B cell (primary cell): Measurements from ENCODE around the gene SENP5. TPM values are rescaled to one million over a fixed set of nuclear protein-coding genes. Genes with fewer than 3 reads are reported as not detected.

ENCODE experiments used
- ATAC-seq: fragments of 200-7000 bp; cut with Tn5 transposase; one replicate; pipeline ENCODE4 v1.10.0; 2021; ENCODE audit warnings: low read depth, mild to moderate bottlenecking, moderate number of reproducible peaks, moderate library complexity
- CTCF ChIA-PET: fragments of 350-600 bp; sonication (Branson Sonifier 250); formaldehyde crosslinking; loops from one replicate; lab custom pipeline; 2021; ENCODE audit warnings: antibody characterized with exemption, inconsistent platforms; lab: Charles Lee
- POLR2A ChIA-PET: fragments of 350-600 bp; sonication (Branson Sonifier 250); formaldehyde crosslinking; loops from one replicate; lab custom pipeline; 2021; ENCODE audit warnings: antibody characterized with exemption; lab: Charles Lee
- DNase-seq: peaks from one replicate; pipeline ENCODE4 v3.0.0; 2013
- H2AFZ ChIP-seq: 2 replicates; pipeline ENCODE4 v1.6.1; 2012; ENCODE audit warnings: mild to moderate bottlenecking, low read depth, low read length; ENCODE audit not compliant: insufficient read depth, poor library complexity, severe bottlenecking
- H3K27ac ChIP-seq, 2 donors: 1 replicate in 1 of 2; 2 replicates in 1 of 2; pipeline ENCODE4 v1.5.1; 2012 to 2013; ENCODE audit warnings: low read length in 2 of 2, mild to moderate bottlenecking in 2 of 2, moderate library complexity in 1 of 2
- H3K27me3 ChIP-seq, 4 experiments: fragments of 200-600 bp in 1 of 4; sonication (generic) in 1 of 4; replicated peaks in 1 of 4; 1 replicate in 2 of 4; 2 replicates in 2 of 4; pipeline versions ENCODE4 v1.6.1 to v1.7.0; 2013 to 2016; ENCODE audit warnings: low read length in 3 of 4, mild to moderate bottlenecking in 2 of 4, mixed read lengths in 1 of 4, moderate library complexity in 1 of 4; ENCODE audit not compliant: insufficient read depth in 4 of 4, control insufficient read depth in 3 of 4; ENCODE audit errors: control extremely low read depth in 1 of 4
- H3K36me3 ChIP-seq, 2 experiments: replicated peaks in 1 of 2; 1 replicate in 1 of 2; 2 replicates in 1 of 2; pipeline versions ENCODE4 v1.6.1 to v1.7.1; 2013; ENCODE audit warnings: low read length in 1 of 2; ENCODE audit not compliant: insufficient read depth in 2 of 2, control insufficient read depth in 1 of 2; ENCODE audit errors: control extremely low read depth in 1 of 2, extremely low read depth in 1 of 2
- H3K4me1 ChIP-seq, 2 donors: fragments of 200-600 bp in 1 of 2; sonication (generic) in 1 of 2; 1 replicate in 1 of 2; 2 replicates in 1 of 2; pipeline versions ENCODE4 v1.5.1 to v1.6.1; 2013 to 2017; ENCODE audit warnings: low read length in 2 of 2; ENCODE audit not compliant: control insufficient read depth in 2 of 2, insufficient read depth in 2 of 2
- H3K4me2 ChIP-seq: replicated peaks from 2 replicates; pipeline ENCODE3; 2012; ENCODE audit warnings: mild to moderate bottlenecking, low read depth, low read length; ENCODE audit not compliant: poor library complexity, severe bottlenecking
- H3K4me3 ChIP-seq, 5 experiments: fragments of 200-600 bp in 1 of 5; sonication (generic) in 1 of 5; 1 replicate in 3 of 5; 2 replicates in 2 of 5; pipeline versions ENCODE4 v1.5.1 to v1.7.0; 2011 to 2016; ENCODE audit warnings: low read length in 4 of 5, mild to moderate bottlenecking in 4 of 5, low read depth in 2 of 5, control low read depth in 1 of 5, moderate library complexity in 1 of 5; ENCODE audit not compliant: insufficient read depth in 1 of 5; ENCODE audit errors: control extremely low read depth in 1 of 5, extremely low read depth in 1 of 5
- H3K79me2 ChIP-seq: fragments of 200-600 bp; sonication (generic); one replicate; pipeline ENCODE4 v1.6.0; 2016; ENCODE audit warnings: low read length; ENCODE audit not compliant: control insufficient read depth, insufficient read depth
- H3K9ac ChIP-seq: fragments of 200-600 bp; sonication (generic); 2 replicates; pipeline ENCODE4 v1.6.1; 2017; ENCODE audit warnings: mild to moderate bottlenecking, low read length, moderate library complexity
- H3K9me3 ChIP-seq, 3 donors: one replicate each; pipeline versions ENCODE4 v1.6.1 to v1.7.1; 2013; ENCODE audit warnings: low read length in 2 of 3; ENCODE audit not compliant: control insufficient read depth in 2 of 3, insufficient read depth in 1 of 3; ENCODE audit errors: control extremely low read depth in 1 of 3
- H4K20me1 ChIP-seq: 2 replicates; pipeline ENCODE4 v1.6.0; 2012; ENCODE audit warnings: mild to moderate bottlenecking, low read length; ENCODE audit not compliant: insufficient read depth, control insufficient read depth, poor library complexity, severe bottlenecking
- H3K27ac Mint-ChIP-seq: one replicate; pipeline ENCODE4 v1.8.0; 2021; ENCODE audit warnings: mixed read lengths
- H3K27me3 Mint-ChIP-seq: one replicate; pipeline ENCODE4 v1.8.0; 2021; ENCODE audit warnings: mixed read lengths
- H3K4me1 Mint-ChIP-seq: one replicate; pipeline ENCODE4 v1.8.0; 2021; ENCODE audit warnings: mixed read lengths
- H3K4me3 Mint-ChIP-seq: one replicate; pipeline ENCODE4 v1.8.0; 2021; ENCODE audit warnings: mixed read lengths
- H3K9me3 Mint-ChIP-seq: one replicate; pipeline ENCODE4 v1.8.0; 2022; ENCODE audit warnings: mixed read lengths; ENCODE audit not compliant: insufficient read depth
- EZH2 ChIP-seq: IDR thresholded peaks from 2 replicates; pipeline ENCODE4 v1.6.1; 2012; ENCODE audit warnings: borderline replicate concordance, low read depth, mild to moderate bottlenecking, moderate library complexity, low read length; ENCODE audit not compliant: insufficient read depth, poor library complexity, severe bottlenecking
- WGBS: methylation state at CpG from one replicate; pipeline ENCODE4 v1.1.5; 2013; ENCODE audit warnings: missing lambda C conversion rate; ENCODE audit not compliant: insufficient coverage; 5-methylcytosine and 5-hydroxymethylcytosine counted together
- intact Hi-C: fragments of 100-400 bp; cut with micrococcal nuclease; formaldehyde crosslinking; loops from one replicate; pipeline ENCODE4 v1.10.0; 2022
- polyA plus RNA-seq: library from polyadenylated mRNA; depleted of rRNA; stranded (reverse); fragments of >200 nt; gene quantifications from 2 replicates; pipeline ENCODE4 v1.2.3, GENCODE V29; 2012
- total RNA-seq, 2 donors: library from RNA; stranded (reverse); fragments of 120-200 nt in 1 of 2; gene quantifications; 1 replicate in 1 of 2; 2 replicates in 1 of 2; pipeline versions ENCODE4 v1.2.3 to v1.2.4, GENCODE V29; 2013 to 2022
- TF ChIP-seq, protein P1 (sequence below): fragments of 200-600 bp; IDR thresholded peaks from one replicate; pipeline ENCODE4 v1.8.0; 2022; ENCODE audit warnings: antibody characterized with exemption, mild to moderate bottlenecking

SENP5 gene
- total and polyA plus RNA-seq, 2 donors (not counting 1 experiment from before 2014, with no cell fraction given) = 9.2 to 51.5 TPM

DNA sequence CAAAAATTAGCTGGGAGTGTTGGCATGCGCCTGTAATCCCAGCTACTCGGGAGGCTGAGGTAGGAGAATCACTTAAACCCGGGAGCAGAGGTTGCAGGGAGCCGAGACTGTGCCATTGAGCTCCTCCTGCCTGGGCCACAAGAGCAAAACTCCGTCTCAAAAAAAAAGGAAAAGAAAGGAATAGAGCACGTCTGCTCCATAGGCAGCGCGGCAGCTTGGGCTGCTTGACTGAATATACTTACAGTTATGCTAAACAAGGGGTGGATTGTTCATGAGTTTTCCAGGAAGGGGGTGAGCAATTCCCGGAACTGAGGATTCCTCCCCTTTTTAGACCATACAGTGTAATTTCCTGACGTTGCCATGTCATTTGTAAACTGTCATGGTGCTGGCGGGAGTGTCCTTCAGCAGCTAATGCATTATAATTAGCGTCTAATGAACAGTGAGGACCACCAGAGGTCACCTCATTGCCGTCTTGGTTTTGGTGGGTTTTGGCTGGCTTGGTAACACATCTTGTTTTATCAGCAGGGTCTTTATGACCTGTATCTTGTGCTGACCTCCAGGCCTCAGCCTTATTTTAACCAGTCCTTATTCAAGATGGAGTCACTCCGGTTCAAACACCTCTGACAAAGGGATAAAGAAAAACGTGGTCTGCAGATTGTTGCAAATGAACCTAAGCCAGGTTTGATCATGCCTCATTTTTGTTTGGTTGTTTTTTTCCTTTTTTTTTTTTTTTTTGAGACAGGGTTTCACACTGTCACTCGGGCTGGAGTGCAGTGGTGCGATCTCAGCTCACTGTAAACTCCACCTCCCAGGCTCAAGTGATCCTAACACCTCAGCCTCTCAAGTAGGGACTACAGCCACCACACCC lies 24.9 kb upstream of the SENP5 start:
- no peak overlapping the region for H3K4me3 Mint-ChIP-seq
- H3K9me3 Mint-ChIP-seq = no peaks in the 10 kb centered on the region
- POLR2A ChIA-PET = no interaction called here
- Histone ChIP-seq H3K36me3 (no peaks in the 10 kb centered on the region), H3K27me3 (no peaks in the 10 kb centered on the region), H3K79me2 (no peaks in the 10 kb centered on the region), H3K9ac (no peak overlapping the region), H3K4me2 (no peak overlapping the region), H3K9me3 (no peaks in the 10 kb centered on the region), H3K27ac (no peak overlapping the region), H3K4me1 (peaks cover 0 to 2% of the 10 kb centered on the region in 2 donors), H2AFZ (no peak overlapping the region), H3K4me3 (no peak overlapping the region), H4K20me1 (no peaks in the 10 kb centered on the region)
- no peaks in the 10 kb centered on the region for H3K27me3 Mint-ChIP-seq
- TF ChIP-seq, protein P1, sequence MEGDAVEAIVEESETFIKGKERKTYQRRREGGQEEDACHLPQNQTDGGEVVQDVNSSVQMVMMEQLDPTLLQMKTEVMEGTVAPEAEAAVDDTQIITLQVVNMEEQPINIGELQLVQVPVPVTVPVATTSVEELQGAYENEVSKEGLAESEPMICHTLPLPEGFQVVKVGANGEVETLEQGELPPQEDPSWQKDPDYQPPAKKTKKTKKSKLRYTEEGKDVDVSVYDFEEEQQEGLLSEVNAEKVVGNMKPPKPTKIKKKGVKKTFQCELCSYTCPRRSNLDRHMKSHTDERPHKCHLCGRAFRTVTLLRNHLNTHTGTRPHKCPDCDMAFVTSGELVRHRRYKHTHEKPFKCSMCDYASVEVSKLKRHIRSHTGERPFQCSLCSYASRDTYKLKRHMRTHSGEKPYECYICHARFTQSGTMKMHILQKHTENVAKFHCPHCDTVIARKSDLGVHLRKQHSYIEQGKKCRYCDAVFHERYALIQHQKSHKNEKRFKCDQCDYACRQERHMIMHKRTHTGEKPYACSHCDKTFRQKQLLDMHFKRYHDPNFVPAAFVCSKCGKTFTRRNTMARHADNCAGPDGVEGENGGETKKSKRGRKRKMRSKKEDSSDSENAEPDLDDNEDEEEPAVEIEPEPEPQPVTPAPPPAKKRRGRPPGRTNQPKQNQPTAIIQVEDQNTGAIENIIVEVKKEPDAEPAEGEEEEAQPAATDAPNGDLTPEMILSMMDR = no peak
- TF ChIP-seq EZH2 = no peak
- DNase-seq (no peak), ATAC-seq (no peak)
- intact Hi-C loops = no loop called here
- peak overlapping the region; percentile 32 for H3K27ac Mint-ChIP-seq
- no peaks in the 10 kb centered on the region for H3K4me1 Mint-ChIP-seq
- CTCF ChIA-PET = interaction anchor here (0.9 to 1.4 kb wide), 3 partner anchors 127 to 345 kb away, joined by 3 read pairs; no protein-coding TSS in a partner anchor
- WGBS = 85% methylated on average over 12 of the region's 17 CpGs

GRCh38 chr3:196843435-196844110 lies 24.1 kb upstream of the SENP5 start:
- no peaks in the 10 kb centered on the region for H3K9me3 Mint-ChIP-seq
- Histone ChIP-seq H3K27me3 (no peaks in the 10 kb centered on the region), H3K27ac (no peak overlapping the region), H3K4me3 (no peak overlapping the region), H2AFZ (no peak overlapping the region), H3K36me3 (no peaks in the 10 kb centered on the region), H3K4me2 (no peak overlapping the region), H3K79me2 (no peaks in the 10 kb centered on the region), H3K9ac (no peak overlapping the region), H4K20me1 (no peaks in the 10 kb centered on the region), H3K9me3 (no peaks in the 10 kb centered on the region), H3K4me1 (no peaks in the 10 kb centered on the region)
- peaks cover 3% of the 10 kb centered on the region for H3K27me3 Mint-ChIP-seq
- intact Hi-C loops = no loop called here
- ATAC-seq = no peak
- TF ChIP-seq, protein P1 = no peak
- TF ChIP-seq EZH2 = no peak
- no peak overlapping the region for H3K27ac Mint-ChIP-seq
- no peaks in the 10 kb centered on the region for H3K4me1 Mint-ChIP-seq
- ChIA-PET CTCF (interaction anchor here (0.9 to 1.4 kb wide), 2 partner anchors 127 to 344 kb away, joined by 3 read pairs; no protein-coding TSS in a partner anchor), POLR2A (no interaction called here)
- no peak for DNase-seq
- WGBS = 90% methylated on average over 8 of the region's 9 CpGs
- H3K4me3 Mint-ChIP-seq = no peak overlapping the region
